Stimulated activated CD8-positive, alpha-beta memory T cell treated with anti-CD3 and anti-CD28 coated beads, Interleukin-4, amount 100 ng/mL, for 1 hour (primary cell): Measurements from ENCODE around the gene ZNF821.
"Not testable (repeated sequence)": the region's sequence is repeated elsewhere in the genome, so short reads cannot be mapped to it uniquely, and the experiment has no call there.

Source experiments
- DNase-seq, 2 donors: peaks; one replicate each; pipeline ENCODE4 v3.0.0-alpha.2; 2020; ENCODE audit warnings: low read depth in 2 of 2, low spot score in 1 of 2

The ZNF821 gene

GRCh38 chr16:71863995-71864394 lies 20.0 kb downstream of the ZNF821 start:
- no peak for DNase-seq

- DNase-seq, result no peak
These were observed 24.0 kb downstream of the ZNF821 start for GRCh38 chr16:71859762-71860521.

- DNase-seq, result no peak
These were observed 27.9 kb downstream of the ZNF821 start for GRCh38 chr16:71855937-71856662.

GRCh38 chr16:71854369-71854948 lies 29.5 kb downstream of the ZNF821 start:
- DNase-seq, result no peak

GRCh38 chr16:71853413-71853812 lies 30.6 kb downstream of the ZNF821 start:
- no peak for DNase-seq

GRCh38 chr16:71852561-71852960 lies 31.4 kb downstream of the ZNF821 start:
- no peak for DNase-seq

- DNase-seq, result no peak
These were observed 31.8 kb downstream of the ZNF821 start for GRCh38 chr16:71852158-71852557.

- no peak for DNase-seq
These were observed 32.2 kb downstream of the ZNF821 start for GRCh38 chr16:71851746-71852145.

GRCh38 chr16:71848622-71849021 lies 35.4 kb downstream of the ZNF821 start:
- no peak for DNase-seq

GRCh38 chr16:71847096-71847495 lies 36.9 kb downstream of the ZNF821 start:
- DNase-seq, result no peak

- DNase-seq, result no peak
These were observed 37.6 kb downstream of the ZNF821 start for GRCh38 chr16:71846431-71846830.

GRCh38 chr16:71845639-71846430 lies 38.1 kb downstream of the ZNF821 start, which contains the start of gene ATXN1L:
Gene ATXN1L (plus strand): TSS chr16:71845976. CDS start chr16:71849741, 3,765 bp downstream.
- DNase-seq, result peak; percentile 76 to 85

GRCh38 chr16:71843572-71843971 lies 40.4 kb downstream of the ZNF821 start:
- no peak for DNase-seq

- no peak for DNase-seq
These were observed 43.9 kb downstream of the ZNF821 start for GRCh38 chr16:71840052-71840451.

GRCh38 chr16:71837150-71837549 lies 46.8 kb downstream of the ZNF821 start:
- DNase-seq, result no peak

- no peak for DNase-seq
These were observed 49.7 kb downstream of the ZNF821 start for GRCh38 chr16:71834291-71834690.

- not testable (repeated sequence) for DNase-seq
These were observed 51.9 kb downstream of the ZNF821 start for GRCh38 chr16:71832112-71832511.

- DNase-seq, result not testable (repeated sequence)
These were observed 52.3 kb downstream of the ZNF821 start for GRCh38 chr16:71831698-71832097.

- no peak for DNase-seq
These were observed 53.6 kb downstream of the ZNF821 start for GRCh38 chr16:71830359-71830758.

GRCh38 chr16:71826533-71827017 lies 57.4 kb downstream of the ZNF821 start:
- DNase-seq, result no peak

- DNase-seq, result not testable (repeated sequence)
These were observed 66.9 kb downstream of the ZNF821 start for GRCh38 chr16:71817155-71817500.
